K562 (cell line): Measurements from ENCODE around the gene MEGF11. TPM values are rescaled to one million over a fixed set of nuclear protein-coding genes. Genes with fewer than 3 reads are reported as not detected.

Experiments used
- ATAC-seq: fragments of 200-7000 bp; cut with Tn5 transposase; 3 replicates; pipeline ENCODE4 v1.9.1; 2020; ENCODE audit warnings: moderate library complexity
- BruUV-seq: library from RNA; stranded (reverse); fragments of 400-500 nt; replicated peaks from 2 replicates; lab custom pipeline; 2021; lab: Mats Ljungman, UMichigan
- CTCF ChIA-PET: fragments of 300-600 bp; formaldehyde crosslinking; extraction: SDS; loops from one replicate; lab custom pipeline; 2021; ENCODE audit warnings: low intra/inter-chr PET ratio; lab: Yijun Ruan, JAX
- POLR2A ChIA-PET: fragments of 300-600, 350-650 bp; sonication (Branson Sonifier 250); formaldehyde crosslinking; extraction: SDS; loops from one replicate; lab custom pipeline; 2021; ENCODE audit warnings: antibody characterized with exemption, inconsistent platforms; lab: Yijun Ruan, JAX
- DNase-seq, 4 experiments: peaks; one replicate each; pipeline versions ENCODE4 v3.0.0 to v3.0.0-alpha.2; 2011 to 2018; ENCODE audit warnings: low spot score in 3 of 4, mixed read lengths in 3 of 4; ENCODE audit errors: extremely low read depth in 1 of 4
- FAIRE-seq: peaks from 2 replicates; lab custom pipeline; 2011; peaks lifted over from hg19 to GRCh38; lab: Jason Lieb, UNC
- H2AFZ ChIP-seq: 2 replicates; pipeline ENCODE4 v1.6.0; 2011; ENCODE audit warnings: low read depth, low read length, control low read depth, inconsistent platforms
- H3K27ac ChIP-seq: fragments of 200-600 bp; 3 replicates; pipeline ENCODE4 v1.8.0; 2011; ENCODE audit warnings: low read depth, mild to moderate bottlenecking, control low read depth, inconsistent platforms, low read length, moderate library complexity, mixed read lengths; ENCODE audit errors: extremely low read depth
- H3K27me3 ChIP-seq, 2 experiments: fragments of 300-600 bp in 1 of 2; 2 replicates in 1 of 2; 3 replicates in 1 of 2; pipeline versions ENCODE4 v1.6.0 to v1.8.0; 2011; ENCODE audit warnings: inconsistent platforms in 2 of 2, low read length in 2 of 2, mild to moderate bottlenecking in 1 of 2, mixed read lengths in 1 of 2, moderate library complexity in 1 of 2; ENCODE audit not compliant: control insufficient read depth in 2 of 2, insufficient read depth in 2 of 2
- H3K36me3 ChIP-seq: fragments of 300-600 bp; 3 replicates; pipeline ENCODE4 v1.8.0; 2011; ENCODE audit warnings: mild to moderate bottlenecking, low read length, inconsistent platforms; ENCODE audit not compliant: control insufficient read depth, insufficient read depth
- H3K4me1 ChIP-seq, 2 experiments: fragments of 200-600 bp in 1 of 2; replicated peaks in 1 of 2; 2 replicates in 1 of 2; 3 replicates in 1 of 2; pipeline versions ENCODE4 v1.5.1 to v1.8.0; 2011; ENCODE audit warnings: inconsistent platforms in 2 of 2, low read length in 2 of 2, mild to moderate bottlenecking in 1 of 2, mixed read lengths in 1 of 2, moderate library complexity in 1 of 2; ENCODE audit not compliant: control insufficient read depth in 2 of 2, insufficient read depth in 2 of 2
- H3K4me2 ChIP-seq: 2 replicates; pipeline ENCODE4 v1.6.1; 2011; ENCODE audit warnings: low read length, control low read depth, inconsistent platforms, mixed read lengths; ENCODE audit not compliant: insufficient read depth
- H3K4me3 ChIP-seq: fragments of 200-600 bp; sonication (generic), shearing (Covaris generic); 2 replicates; pipeline ENCODE4 v1.5.1; 2016; ENCODE audit warnings: control low read depth, inconsistent platforms
- H3K79me2 ChIP-seq: fragments of 200-600 bp; 3 replicates; pipeline ENCODE4 v1.8.0; 2011; ENCODE audit warnings: low read length, inconsistent platforms; ENCODE audit not compliant: control insufficient read depth, insufficient read depth
- H3K9ac ChIP-seq, 2 experiments: 2 replicates each; pipeline versions ENCODE4 v1.6.0 to v1.6.1; 2011; ENCODE audit warnings: low read depth in 2 of 2, low read length in 2 of 2, control low read depth in 1 of 2, inconsistent platforms in 1 of 2, mild to moderate bottlenecking in 1 of 2, mixed read lengths in 1 of 2; ENCODE audit not compliant: insufficient read depth in 1 of 2
- H3K9me1 ChIP-seq: one replicate; pipeline ENCODE4 v1.6.0; 2011; ENCODE audit warnings: inconsistent platforms, mild to moderate bottlenecking, low read length, moderate library complexity; ENCODE audit not compliant: control insufficient read depth, insufficient read depth
- H3K9me3 ChIP-seq: replicated peaks from 2 replicates; pipeline ENCODE4 v1.5.1; 2011; ENCODE audit warnings: low read depth, low read length, inconsistent platforms; ENCODE audit not compliant: control insufficient read depth, insufficient read depth
- H4K20me1 ChIP-seq: replicated peaks from 2 replicates; pipeline ENCODE4 v1.6.1; 2011; ENCODE audit warnings: low read length, inconsistent platforms, mixed read lengths; ENCODE audit not compliant: control insufficient read depth, insufficient read depth
- ELF4 ChIP-seq: fragments of 450-650 bp; formaldehyde crosslinking; IDR thresholded peaks from 2 replicates; pipeline ENCODE4 v1.4.0; 2022; ENCODE audit warnings: missing genetic modification characterization
- HDGF ChIP-seq: fragments of 450-650 bp; IDR thresholded peaks from 2 replicates; pipeline ENCODE4 v1.6.1; 2016
- JUNB ChIP-seq: fragments of 450-650 bp; formaldehyde crosslinking; conservative IDR thresholded peaks from 2 replicates; pipeline ENCODE4 v1.4.0; 2020; ENCODE audit warnings: mild to moderate bottlenecking
- MBD2 ChIP-seq: sonication (generic); IDR thresholded peaks from 2 replicates; pipeline ENCODE4 v1.6.1; 2016; ENCODE audit warnings: low read depth, borderline replicate concordance
- PTTG1 ChIP-seq: fragments of 450-650 bp; IDR thresholded peaks from 2 replicates; pipeline ENCODE4 v1.6.1; 2016; ENCODE audit warnings: low read depth, mild to moderate bottlenecking, missing genetic modification characterization, missing compliant biosample characterization
- RAD21 ChIP-seq, 2 experiments: fragments of 250-450 bp in 1 of 2; fragments of 450-650 bp in 1 of 2; sonication (Bioruptor Pico) in 1 of 2; formaldehyde crosslinking in 1 of 2; IDR thresholded peaks in 1 of 2; conservative IDR thresholded peaks in 1 of 2; 2 replicates each; pipeline versions ENCODE4 v1.4.0 to v1.8.0; 2020 to 2022; ENCODE audit warnings: mild to moderate bottlenecking in 2 of 2, moderate library complexity in 1 of 2
- SUPT5H ChIP-seq: fragments of 450-650 bp; IDR thresholded peaks from 2 replicates; pipeline ENCODE4 v1.6.1; 2016
- ZFP1 ChIP-seq: fragments of 450-650 bp; formaldehyde crosslinking; IDR thresholded peaks from 2 replicates; pipeline ENCODE4 v1.4.0; 2020; ENCODE audit warnings: mild to moderate bottlenecking, mixed read lengths
- WGBS: fragments of 100-300 bp; shearing (Covaris generic); methylation state at CpG from one replicate; pipeline ENCODE4 v1.1.6; 2016; ENCODE audit warnings: low coverage, mixed read lengths; ENCODE audit not compliant: insufficient coverage; ENCODE audit errors: missing lambda C conversion rate; 5-methylcytosine and 5-hydroxymethylcytosine counted together
- in situ Hi-C: fragments of 300-500 bp; cut with MboI; formaldehyde crosslinking; loops from 4 replicates; pipeline ENCODE4 v1.15.0; 2018; ENCODE audit warnings: inconsistent platforms, mixed read lengths
- intact Hi-C: fragments of 100-400 bp; cut with micrococcal nuclease; formaldehyde crosslinking; loops from 2 replicates; pipeline ENCODE4 v1.14.2; 2022
- polyA plus RNA-seq, 8 experiments: library from polyadenylated mRNA; depleted of rRNA in 4 of 8; stranded (reverse) in 5 of 8; unstranded in 3 of 8; fragments of >200 nt; fragmentation: Nextera tagmentation in 2 of 8; fragmentation: Illumina TruSeq in 1 of 8; extraction: Ambion mirVana in 2 of 8; extraction: Trizol in 1 of 8; gene quantifications; 2 replicates each; pipeline versions ENCODE4 v1.2.1 to v1.2.3, GENCODE V29; 2011 to 2014; ENCODE audit warnings: inconsistent platforms in 1 of 8, missing spikeins in 1 of 8
- total RNA-seq, 7 experiments: library from RNA; depleted of rRNA in 6 of 7; stranded (reverse); fragments of >200 nt in 6 of 7; fragmentation: Illumina TruSeq in 2 of 7; extraction: Trizol in 2 of 7; gene quantifications; 2 replicates each; pipeline versions ENCODE4 v1.2.1 to v1.2.3, GENCODE V29; 2011 to 2021; ENCODE audit warnings: low replicate concordance in 1 of 7
- TF ChIP-seq, protein P1 (sequence below): IDR thresholded peaks from 2 replicates; pipeline ENCODE4 v1.6.1; 2016; ENCODE audit warnings: missing genetic modification characterization, missing compliant biosample characterization
- TF ChIP-seq, protein P2 (sequence below): fragments of 200-800 bp; sonication (Bioruptor generic); IDR thresholded peaks from 2 replicates; pipeline ENCODE4 v1.6.1; 2017; ENCODE audit warnings: missing genetic modification characterization, missing compliant biosample characterization
- TF ChIP-seq, protein P3 (sequence below): fragments of 450-650 bp; IDR thresholded peaks from 2 replicates; pipeline ENCODE4 v1.6.1; 2017; ENCODE audit warnings: antibody characterized with exemption

MEGF11 gene
- total and polyA plus RNA-seq, 9 of the 15 experiments (the other 6 are each of a cell fraction or from before 2014, with no cell fraction given) = 0.06 to 0.23 (median 0.20) TPM; not detected in 6

DNA sequence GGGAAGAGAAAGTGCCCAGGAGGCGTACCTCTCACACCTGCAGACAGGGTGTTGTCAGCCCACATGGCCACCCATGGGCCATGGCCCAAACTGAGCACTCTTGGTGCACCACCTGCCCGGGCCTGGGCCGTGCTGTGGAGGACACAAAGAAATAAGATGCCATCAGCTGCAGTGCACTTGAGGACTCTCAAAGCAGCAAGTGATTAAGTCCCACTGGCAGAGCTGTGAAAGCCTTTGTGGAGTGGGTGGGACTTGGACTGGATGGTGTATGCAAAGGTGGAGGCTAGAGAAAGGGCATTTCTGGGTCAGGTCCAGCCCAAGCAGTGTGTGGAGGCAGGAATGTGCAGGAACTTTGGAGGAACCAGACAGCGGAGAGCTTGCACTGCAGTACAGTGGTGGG lies 122.3 kb downstream of the MEGF11 start:
- in situ Hi-C loops = no loop called here
- Histone ChIP-seq H3K4me2 (no peak overlapping the region), H4K20me1 (peaks cover 25% of the 10 kb centered on the region; the same call in 1 of the 2 replicates), H3K9me3 (no peaks in the 10 kb centered on the region), H3K4me3 (no peak overlapping the region), H3K4me1 (no peaks in the 10 kb centered on the region), H2AFZ (no peak overlapping the region), H3K36me3 (no peaks in the 10 kb centered on the region), H3K79me2 (no peaks in the 10 kb centered on the region), H3K9ac (no peak overlapping the region), H3K27me3 (peaks cover 35 to 81% of the 10 kb centered on the region in 2 experiments), H3K9me1 (peaks cover 4% of the 10 kb centered on the region), H3K27ac (no peak overlapping the region)
- no peak for DNase-seq
- no peak for ATAC-seq
- CTCF ChIA-PET = no interaction called here
- no peak for FAIRE-seq
- intact Hi-C loops = no loop called here
- 2% methylated on average over 4 of the region's 4 CpGs for WGBS
- POLR2A ChIA-PET = interaction anchor here (0.5 kb wide), 1 partner anchor 10 kb away, joined by 3 read pairs; no protein-coding TSS in a partner anchor
- TF ChIP-seq SUPT5H (no peak), HDGF (no peak), ZFP1 (CRISPR knock-in tag) (no peak), PTTG1 (tag) (no peak)
- BruUV-seq = no TSS peak

DNA sequence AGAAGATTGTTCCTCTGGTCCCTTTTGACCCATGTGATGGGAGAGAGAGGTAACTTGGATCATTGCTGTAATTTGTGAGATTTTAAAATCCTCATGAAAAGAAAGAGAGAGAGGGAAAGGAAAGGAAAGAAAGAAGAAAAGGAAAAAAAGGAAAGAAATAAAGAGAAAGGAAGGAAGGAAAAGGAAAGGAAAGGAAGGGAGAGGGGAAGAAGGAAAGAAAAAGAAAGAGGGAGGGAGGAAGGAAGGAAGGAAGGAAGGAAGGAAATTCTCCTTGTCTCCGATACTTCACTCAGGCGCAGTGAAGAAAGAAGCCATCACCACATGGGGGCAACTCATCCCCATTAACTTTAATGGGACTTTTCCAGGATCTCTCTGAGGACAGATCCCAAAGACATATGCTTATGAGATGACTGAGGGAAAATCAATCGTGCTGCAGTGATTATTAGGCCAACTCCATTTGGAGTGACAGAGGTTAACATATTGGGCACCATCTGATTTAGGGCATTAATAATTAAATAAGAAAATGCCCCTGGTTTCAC lies 123.0 kb downstream of the MEGF11 start:
- Histone ChIP-seq H3K27me3 (peaks cover 36 to 81% of the 10 kb centered on the region in 2 experiments), H3K36me3 (no peaks in the 10 kb centered on the region), H3K79me2 (no peaks in the 10 kb centered on the region), H3K9me3 (no peaks in the 10 kb centered on the region), H3K4me3 (no peak overlapping the region), H3K4me2 (no peak overlapping the region), H3K4me1 (no peaks in the 10 kb centered on the region), H2AFZ (no peak overlapping the region), H3K9ac (no peak overlapping the region), H3K27ac (no peak overlapping the region), H4K20me1 (peaks cover 25% of the 10 kb centered on the region; the same call in 1 of the 2 replicates), H3K9me1 (peaks cover 4% of the 10 kb centered on the region)
- 11% methylated on average over 2 of the region's 3 CpGs for whole genome bisulfite sequencing
- intact Hi-C loops = no loop called here
- ATAC-seq (no peak), FAIRE-seq (no peak), DNase-seq (no peak)
- BruUV-seq = no TSS peak
- in situ Hi-C loops = no loop called here
- POLR2A ChIA-PET = interaction anchor here (0.5 to 0.6 kb wide), 4 partner anchors 10 to 1219 kb away, joined by 3 to 5 read pairs (median 4); no protein-coding TSS in a partner anchor
- CTCF ChIA-PET = no interaction called here
- TF ChIP-seq, protein P1, sequence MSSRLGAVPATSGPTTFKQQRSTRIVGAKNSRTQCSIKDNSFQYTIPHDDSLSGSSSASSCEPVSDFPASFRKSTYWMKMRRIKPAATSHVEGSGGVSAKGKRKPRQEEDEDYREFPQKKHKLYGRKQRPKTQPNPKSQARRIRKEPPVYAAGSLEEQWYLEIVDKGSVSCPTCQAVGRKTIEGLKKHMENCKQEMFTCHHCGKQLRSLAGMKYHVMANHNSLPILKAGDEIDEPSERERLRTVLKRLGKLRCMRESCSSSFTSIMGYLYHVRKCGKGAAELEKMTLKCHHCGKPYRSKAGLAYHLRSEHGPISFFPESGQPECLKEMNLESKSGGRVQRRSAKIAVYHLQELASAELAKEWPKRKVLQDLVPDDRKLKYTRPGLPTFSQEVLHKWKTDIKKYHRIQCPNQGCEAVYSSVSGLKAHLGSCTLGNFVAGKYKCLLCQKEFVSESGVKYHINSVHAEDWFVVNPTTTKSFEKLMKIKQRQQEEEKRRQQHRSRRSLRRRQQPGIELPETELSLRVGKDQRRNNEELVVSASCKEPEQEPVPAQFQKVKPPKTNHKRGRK = peak; percentile 64
- TF ChIP-seq RAD21 (CRISPR knock-in tag; conservative IDR thresholded peaks at IDR 0.05 in 1 of 2, IDR thresholded peaks at IDR 0.05 in 1 of 2) (peak in 1 of 2 experiments; percentile 28; a peak in 1 of 4 replicates), MBD2 (no peak), JUNB (CRISPR knock-in tag) (no peak), ELF4 (CRISPR knock-in tag) (no peak)
- TF ChIP-seq, protein P2, sequence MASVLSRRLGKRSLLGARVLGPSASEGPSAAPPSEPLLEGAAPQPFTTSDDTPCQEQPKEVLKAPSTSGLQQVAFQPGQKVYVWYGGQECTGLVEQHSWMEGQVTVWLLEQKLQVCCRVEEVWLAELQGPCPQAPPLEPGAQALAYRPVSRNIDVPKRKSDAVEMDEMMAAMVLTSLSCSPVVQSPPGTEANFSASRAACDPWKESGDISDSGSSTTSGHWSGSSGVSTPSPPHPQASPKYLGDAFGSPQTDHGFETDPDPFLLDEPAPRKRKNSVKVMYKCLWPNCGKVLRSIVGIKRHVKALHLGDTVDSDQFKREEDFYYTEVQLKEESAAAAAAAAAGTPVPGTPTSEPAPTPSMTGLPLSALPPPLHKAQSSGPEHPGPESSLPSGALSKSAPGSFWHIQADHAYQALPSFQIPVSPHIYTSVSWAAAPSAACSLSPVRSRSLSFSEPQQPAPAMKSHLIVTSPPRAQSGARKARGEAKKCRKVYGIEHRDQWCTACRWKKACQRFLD = no peak
- TF ChIP-seq, protein P3, sequence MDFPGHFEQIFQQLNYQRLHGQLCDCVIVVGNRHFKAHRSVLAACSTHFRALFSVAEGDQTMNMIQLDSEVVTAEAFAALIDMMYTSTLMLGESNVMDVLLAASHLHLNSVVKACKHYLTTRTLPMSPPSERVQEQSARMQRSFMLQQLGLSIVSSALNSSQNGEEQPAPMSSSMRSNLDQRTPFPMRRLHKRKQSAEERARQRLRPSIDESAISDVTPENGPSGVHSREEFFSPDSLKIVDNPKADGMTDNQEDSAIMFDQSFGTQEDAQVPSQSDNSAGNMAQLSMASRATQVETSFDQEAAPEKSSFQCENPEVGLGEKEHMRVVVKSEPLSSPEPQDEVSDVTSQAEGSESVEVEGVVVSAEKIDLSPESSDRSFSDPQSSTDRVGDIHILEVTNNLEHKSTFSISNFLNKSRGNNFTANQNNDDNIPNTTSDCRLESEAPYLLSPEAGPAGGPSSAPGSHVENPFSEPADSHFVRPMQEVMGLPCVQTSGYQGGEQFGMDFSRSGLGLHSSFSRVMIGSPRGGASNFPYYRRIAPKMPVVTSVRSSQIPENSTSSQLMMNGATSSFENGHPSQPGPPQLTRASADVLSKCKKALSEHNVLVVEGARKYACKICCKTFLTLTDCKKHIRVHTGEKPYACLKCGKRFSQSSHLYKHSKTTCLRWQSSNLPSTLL = no peak
